NOMO-1 treated with dmso at 0.1 percent for 144 hours (cell line): ENCODE measurements around the gene FANCE.

Experiments used
- DNase-seq: peaks from one replicate; lab custom pipeline; 2025; ENCODE audit not compliant: unreplicated experiment; lab: John Stamatoyannopoulos, UW

The FANCE gene, protein sequence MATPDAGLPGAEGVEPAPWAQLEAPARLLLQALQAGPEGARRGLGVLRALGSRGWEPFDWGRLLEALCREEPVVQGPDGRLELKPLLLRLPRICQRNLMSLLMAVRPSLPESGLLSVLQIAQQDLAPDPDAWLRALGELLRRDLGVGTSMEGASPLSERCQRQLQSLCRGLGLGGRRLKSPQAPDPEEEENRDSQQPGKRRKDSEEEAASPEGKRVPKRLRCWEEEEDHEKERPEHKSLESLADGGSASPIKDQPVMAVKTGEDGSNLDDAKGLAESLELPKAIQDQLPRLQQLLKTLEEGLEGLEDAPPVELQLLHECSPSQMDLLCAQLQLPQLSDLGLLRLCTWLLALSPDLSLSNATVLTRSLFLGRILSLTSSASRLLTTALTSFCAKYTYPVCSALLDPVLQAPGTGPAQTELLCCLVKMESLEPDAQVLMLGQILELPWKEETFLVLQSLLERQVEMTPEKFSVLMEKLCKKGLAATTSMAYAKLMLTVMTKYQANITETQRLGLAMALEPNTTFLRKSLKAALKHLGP

GRCh38 chr6:35452183-35453090 is at the start of gene FANCE:
TSS of gene FANCE (plus strand) at chr6:35452338. CDS start at chr6:35452546, 208 bp downstream.
- peak; percentile 84 for DNase-seq

GRCh38 chr6:35402856-35403191 is 49.3 kb upstream of the FANCE start:
- no peak for DNase-seq

DNA sequence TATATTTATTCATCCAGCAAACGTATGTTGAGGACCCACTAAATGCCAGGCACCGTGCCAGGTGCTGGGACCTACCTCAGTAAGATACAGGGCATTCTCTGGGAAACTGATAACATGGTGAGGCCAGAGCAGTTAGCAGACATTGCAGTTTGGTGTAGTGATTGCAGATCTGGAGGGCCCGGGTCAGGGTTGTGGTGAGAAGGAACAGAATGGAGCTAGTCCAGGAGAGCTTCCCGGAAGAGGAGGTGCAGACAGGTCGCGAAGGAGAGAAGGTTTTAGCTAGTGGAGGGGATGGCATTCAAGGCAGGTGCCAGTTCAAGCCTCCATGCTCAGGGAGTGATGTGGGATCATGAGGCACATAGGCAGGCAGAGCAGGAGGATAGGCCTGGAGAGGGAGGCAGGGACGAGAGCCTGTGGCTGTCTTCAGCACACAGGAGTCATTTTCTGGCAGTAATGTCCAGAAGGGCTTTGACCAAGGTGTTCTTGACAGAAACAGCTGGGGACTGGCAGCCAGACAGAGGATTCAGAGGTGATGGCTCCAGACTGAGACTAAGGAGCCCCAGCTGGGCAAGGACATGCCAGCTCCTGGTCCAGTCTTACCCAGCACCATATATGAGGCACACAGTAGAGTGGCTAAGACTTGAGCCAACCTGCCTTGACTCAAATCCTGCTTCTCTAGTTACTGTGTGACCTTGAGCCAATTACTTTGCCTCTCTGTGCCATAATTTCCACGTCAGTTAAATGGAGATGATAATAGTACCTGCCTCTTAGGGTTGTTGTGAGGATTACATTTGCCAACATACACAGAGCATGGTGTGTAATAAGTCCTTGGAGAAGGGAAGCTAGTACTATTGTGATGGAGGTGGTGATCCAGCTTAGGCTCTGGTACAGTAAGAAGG is 48.3 kb upstream of the FANCE start:
- DNase-seq: no peak

- DNase-seq: no peak
These were observed 45.2 kb upstream of the FANCE start for GRCh38 chr6:35406711-35407485.

DNA sequence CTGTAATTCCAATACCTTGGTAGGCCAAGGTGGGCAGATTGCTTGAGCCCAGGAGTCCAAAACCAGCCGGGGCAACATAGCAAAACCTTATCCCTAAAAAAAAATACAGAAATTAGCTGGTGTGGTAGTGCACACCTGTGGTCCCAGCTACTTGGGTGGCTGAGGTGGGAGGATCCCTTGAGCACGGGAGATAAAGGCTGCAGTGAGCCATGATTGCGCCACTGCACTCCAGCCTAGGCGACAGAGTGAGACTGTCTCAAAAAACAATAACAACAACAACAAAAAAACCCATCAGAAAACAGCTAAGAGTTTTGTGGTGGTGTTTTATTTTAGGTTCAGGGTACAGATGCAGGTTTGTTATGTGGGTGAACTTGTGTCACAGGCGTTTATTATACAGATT is 42.9 kb upstream of the FANCE start:
- DNase-seq: no peak

DNA sequence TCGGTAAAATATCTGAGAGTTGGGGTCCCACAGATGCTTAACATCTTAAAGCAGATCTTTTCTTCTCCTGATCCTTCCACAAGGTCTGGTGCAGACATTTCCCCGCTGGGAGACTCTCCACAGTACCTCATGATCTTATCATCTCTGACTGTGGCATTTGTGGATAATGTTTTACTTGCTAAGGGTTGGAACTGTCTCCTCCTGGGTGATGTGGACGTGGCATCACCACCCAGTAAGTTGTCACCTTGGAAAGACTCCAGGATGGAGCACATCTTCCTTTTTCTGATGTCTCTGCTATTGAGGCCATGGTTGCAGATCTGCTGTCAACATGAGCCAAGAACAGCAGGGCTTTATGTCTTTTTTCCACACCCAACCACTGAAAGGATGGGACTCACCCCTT is 42.0 kb upstream of the FANCE start:
- DNase-seq: no peak

GRCh38 chr6:35411066-35411465 is 41.1 kb upstream of the FANCE start:
- no peak for DNase-seq

- no peak for DNase-seq
These were observed 40.0 kb upstream of the FANCE start for GRCh38 chr6:35412102-35412501.

GRCh38 chr6:35413911-35414310 is 38.2 kb upstream of the FANCE start:
- DNase-seq: no peak

- no peak for DNase-seq
These were observed 36.9 kb upstream of the FANCE start for GRCh38 chr6:35415065-35415891.

DNA sequence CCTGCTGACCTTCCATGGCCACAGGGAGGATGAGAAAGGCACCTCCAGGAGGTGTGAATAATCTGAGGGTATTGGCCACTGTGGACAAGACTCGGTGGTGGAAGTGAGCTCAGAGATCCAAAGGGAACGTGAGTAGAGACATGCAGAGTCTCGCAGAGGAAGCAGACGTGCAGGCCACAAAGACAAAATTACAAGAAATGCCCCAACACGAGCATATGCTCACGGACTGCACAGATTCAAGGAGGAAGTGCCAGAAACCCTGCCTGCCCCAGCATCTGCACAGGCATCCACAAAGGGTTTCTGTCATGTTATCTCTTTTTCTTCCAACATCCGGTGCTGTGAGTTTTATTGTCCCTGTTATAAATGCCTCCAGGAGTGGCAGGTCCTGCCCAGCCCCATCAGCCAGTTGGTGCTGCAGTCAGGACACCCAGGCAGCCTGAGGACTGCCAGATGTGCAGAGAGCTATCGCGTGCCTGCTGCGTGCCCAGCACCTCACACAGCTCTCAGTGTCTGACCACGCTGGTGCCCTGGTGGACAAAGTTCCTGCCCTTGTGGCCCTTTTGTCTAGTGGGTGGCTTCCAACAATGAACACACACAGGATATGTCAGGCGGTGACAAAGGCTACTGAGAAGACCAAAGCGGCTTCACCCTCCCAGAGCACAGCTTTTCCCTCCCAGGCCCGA is 34.0 kb upstream of the FANCE start:
- DNase-seq: no peak

DNA sequence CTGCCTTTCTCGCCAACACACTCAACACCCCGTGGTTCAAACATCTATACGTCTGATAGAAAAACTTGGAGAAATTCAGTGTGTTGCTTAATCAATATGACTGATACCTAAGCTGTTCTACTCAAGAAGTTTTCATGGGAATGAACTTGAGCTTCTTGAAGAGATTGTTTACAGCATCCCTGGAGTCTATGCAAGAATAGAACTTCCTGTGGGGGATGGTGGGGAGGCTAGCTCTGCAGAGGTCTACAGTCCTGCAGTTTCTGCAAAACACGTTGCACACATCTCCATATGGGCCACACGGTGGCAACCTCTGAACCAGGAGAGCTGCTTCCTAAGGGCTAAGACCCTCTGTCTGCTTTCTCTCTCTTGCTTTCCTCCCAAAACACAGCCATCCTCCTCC is 32.7 kb upstream of the FANCE start:
- peak; percentile 16 for DNase-seq

- DNase-seq: no peak
These were observed 32.2 kb upstream of the FANCE start for GRCh38 chr6:35419961-35420360.

GRCh38 chr6:35425284-35425683 is 26.9 kb upstream of the FANCE start:
- DNase-seq: no peak

GRCh38 chr6:35426074-35426473 is 26.1 kb upstream of the FANCE start:
- DNase-seq: peak; percentile 29

- DNase-seq: no peak
These were observed 24.7 kb upstream of the FANCE start for GRCh38 chr6:35427435-35427834.

DNA sequence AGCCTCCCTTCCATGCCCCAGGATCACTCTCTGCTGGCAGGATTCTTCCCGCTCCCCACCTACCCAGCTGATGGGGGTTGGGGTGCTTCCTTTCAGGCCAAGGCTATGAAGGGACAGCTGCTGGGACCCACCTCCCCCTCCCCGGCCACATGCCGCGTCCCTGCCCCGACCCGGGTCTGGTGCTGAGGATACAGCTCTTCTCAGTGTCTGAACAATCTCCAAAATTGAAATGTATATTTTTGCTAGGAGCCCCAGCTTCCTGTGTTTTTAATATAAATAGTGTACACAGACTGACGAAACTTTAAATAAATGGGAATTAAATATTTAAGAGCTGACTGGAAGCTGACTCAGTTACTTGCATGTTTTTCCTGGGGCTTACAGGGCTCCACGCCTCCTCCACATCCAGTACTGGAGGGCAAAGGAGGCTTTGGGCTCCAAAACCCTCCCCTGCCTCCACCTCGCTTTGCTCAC is 24.3 kb upstream of the FANCE start:
- no peak for DNase-seq

DNA sequence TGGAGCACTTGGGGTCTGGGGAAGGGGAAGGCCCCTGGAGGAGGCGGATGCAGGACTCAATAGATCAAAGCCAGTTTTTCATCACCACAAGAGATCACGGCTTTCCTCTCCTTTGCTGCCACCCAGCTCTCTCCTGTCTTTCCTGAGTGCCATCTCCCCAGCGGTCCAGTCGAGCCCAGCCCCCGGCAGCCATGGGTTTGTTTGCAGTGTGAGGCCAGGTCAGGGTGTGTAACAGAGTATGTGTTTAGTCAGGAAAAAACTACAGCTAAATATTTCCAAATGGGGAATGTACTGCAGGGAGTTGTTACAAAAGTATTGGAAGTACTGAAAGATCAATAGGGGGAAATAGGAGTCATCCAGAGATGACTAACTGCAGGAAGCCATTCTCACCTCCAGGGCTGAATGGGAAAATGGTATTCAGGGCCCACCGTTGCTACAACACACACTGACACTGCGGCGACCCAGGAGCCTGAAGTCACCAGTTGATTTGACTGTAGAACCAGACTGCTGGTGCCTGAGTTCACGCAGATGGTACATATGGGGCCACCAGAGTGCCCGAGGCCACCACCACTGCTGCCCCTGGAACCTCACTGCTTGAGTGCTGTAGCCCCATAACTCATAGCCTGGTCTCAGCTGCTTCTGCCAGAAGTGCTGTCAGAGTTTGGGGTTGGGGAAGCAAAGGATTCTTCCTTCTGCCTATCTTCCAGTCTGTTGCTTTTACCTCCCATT is 23.6 kb upstream of the FANCE start:
- DNase-seq: no peak
